H1 (cell line): ENCODE data around the gene YEATS4. TPM values are rescaled to one million over a fixed set of nuclear protein-coding genes. Genes with fewer than 3 reads are reported as not detected.

Source experiments
- CHD2 ChIP-seq: IDR thresholded peaks from 2 replicates; pipeline ENCODE4 v1.6.1; 2012; ENCODE audit warnings: low read length, improper control_type of control experiment
- EP300 ChIP-seq, 2 experiments: IDR thresholded peaks; 1 replicate in 1 of 2; 2 replicates in 1 of 2; pipeline ENCODE4 v1.6.1; 2011 to 2012; ENCODE audit warnings: low read depth in 2 of 2, low read length in 2 of 2, mild to moderate bottlenecking in 2 of 2, borderline replicate concordance in 1 of 2, inconsistent platforms in 1 of 2, moderate library complexity in 1 of 2
- POLR2A ChIP-seq, 2 experiments: IDR thresholded peaks; 1 replicate in 1 of 2; 2 replicates in 1 of 2; pipeline ENCODE4 v1.6.1; 2011; ENCODE audit warnings: low read depth in 2 of 2, low read length in 2 of 2, mild to moderate bottlenecking in 2 of 2; ENCODE audit errors: control extremely low read depth in 1 of 2
- SUZ12 ChIP-seq: fragments of 200-600 bp; sonication (generic); IDR thresholded peaks from 2 replicates; pipeline ENCODE4 v1.6.1; 2012; ENCODE audit warnings: mild to moderate bottlenecking, inconsistent platforms, low read length, moderate library complexity, mixed read lengths
- polyA plus RNA-seq, 7 experiments: library from polyadenylated mRNA; depleted of rRNA in 3 of 7; stranded (reverse) in 5 of 7; unstranded in 2 of 7; fragments of >200 nt in 5 of 7; fragments of 200-250 nt in 2 of 7; gene quantifications; 1 replicate in 5 of 7; 2 replicates in 1 of 7; 4 replicates in 1 of 7; pipeline versions ENCODE4 v1.2.1 to v1.2.3, GENCODE V29; 2011 to 2013; ENCODE audit warnings: missing spikeins in 2 of 7, mixed read lengths in 2 of 7
- total RNA-seq: library from RNA; stranded (reverse); fragmentation: NEBNext Ultra II Directional; extraction: Animal tissue kit (Norgen Biotek cat#: 25700); gene quantifications from 2 replicates; pipeline ENCODE4 v1.2.1, GENCODE V29; 2021

Gene YEATS4
- total and polyA plus RNA-seq, 2 of the 8 experiments (the other 6 are each of a cell fraction or from before 2014, with no cell fraction given), result 25.7 to 32.5 TPM

DNA sequence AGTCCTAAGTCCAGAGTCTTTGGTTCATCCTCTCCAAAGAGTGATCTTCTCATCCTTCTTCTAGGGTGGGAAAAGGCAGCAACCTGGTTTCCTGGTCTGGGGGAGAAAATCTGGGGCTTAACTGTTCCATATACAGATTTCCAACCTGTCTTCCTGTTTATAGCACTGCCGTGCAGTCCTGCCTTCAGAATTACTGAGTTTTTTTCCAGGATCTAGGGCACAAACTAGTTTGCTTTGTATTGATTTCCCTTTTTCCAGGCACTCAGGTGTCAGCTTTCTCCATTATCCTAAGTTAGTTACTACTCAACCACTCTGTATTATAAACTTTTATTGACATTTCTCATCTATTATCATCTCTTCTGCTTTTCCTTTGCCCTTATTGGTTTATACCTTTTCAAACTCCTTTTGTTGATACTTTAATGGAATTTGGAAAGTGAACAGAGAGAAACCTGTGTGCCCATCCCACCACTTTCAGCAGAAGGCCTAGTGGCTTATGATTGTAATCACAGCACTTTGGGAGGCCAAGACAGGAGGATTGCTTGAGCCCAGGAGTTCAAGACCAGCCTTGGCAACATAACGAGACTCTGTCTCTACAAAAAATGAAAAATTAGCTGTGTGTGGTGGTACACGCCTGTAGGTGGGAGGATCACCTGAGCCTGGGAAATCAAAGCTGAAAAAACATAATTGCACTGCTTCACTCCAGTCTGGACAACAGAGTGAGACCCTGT is 15.5 kb upstream of the YEATS4 start (continued):
- no peak for TF ChIP-seq CHD2
- TF ChIP-seq EP300 (IDR thresholded peaks at IDR 0.05; ENCODE audit: borderline replicate concordance in 1 of 2, low read depth in 2 of 2, low read length in 2 of 2), result no peak
- TF ChIP-seq SUZ12, result no peak
- TF ChIP-seq POLR2A (IDR thresholded peaks at IDR 0.05; ENCODE audit: control extremely low read depth in 1 of 2, low read depth in 2 of 2, low read length in 2 of 2), result no peak
